HCT116 (cell line): ENCODE data around the gene DUSP2. TPM values are rescaled to one million over a fixed set of nuclear protein-coding genes. Genes with fewer than 3 reads are reported as not detected.

Source experiments
- ATAC-seq: fragments of 200-7000 bp; cut with Tn5 transposase; 2 replicates; pipeline ENCODE4 v1.9.1; 2020; ENCODE audit warnings: mild to moderate bottlenecking, moderate library complexity
- BruUV-seq: library from RNA; stranded (reverse); fragments of 400-500 nt; replicated peaks from 2 replicates; lab custom pipeline; 2021; lab: Mats Ljungman, UMichigan
- CTCF ChIA-PET: fragments of 300-600 bp; sonication (Branson Sonifier 250); formaldehyde crosslinking; loops from one replicate; lab custom pipeline; 2021; ENCODE audit warnings: antibody characterized with exemption; lab: Charles Lee
- POLR2A ChIA-PET: fragments of 300-600, 350-600 bp; sonication (Branson Sonifier 250); formaldehyde crosslinking; loops from one replicate; lab custom pipeline; 2021; ENCODE audit warnings: antibody characterized with exemption; lab: Charles Lee
- RAD21 ChIA-PET, 2 experiments: fragments of 300-600 bp; sonication (Branson Sonifier 250); formaldehyde crosslinking; loops; one replicate each; lab custom pipeline; 2023; ENCODE audit warnings: low total read pairs in 2 of 2; ENCODE audit not compliant: uncharacterized antibody in 2 of 2, unreplicated experiment in 2 of 2, low non-redundant PET in 1 of 2; lab: Charles Lee
- DNase-seq: peaks from one replicate; pipeline ENCODE4 v3.0.0-alpha.2; 2010; ENCODE audit warnings: low read depth, low spot score
- H2AFZ ChIP-seq: fragments of 200-600 bp; shearing (Covaris generic), sonication (generic); 2 replicates; pipeline ENCODE4 v1.6.1; 2017; ENCODE audit warnings: low read depth, mixed run types, mixed read lengths, antibody characterized with exemption, low read length; ENCODE audit not compliant: poor library complexity, severe bottlenecking
- H3K27ac ChIP-seq: 2 replicates; pipeline ENCODE4 v1.5.1; 2012; ENCODE audit warnings: low read depth, low read length
- H3K27me3 ChIP-seq: fragments of 200-600 bp; sonication (generic); 2 replicates; pipeline ENCODE4 v1.6.1; 2016; ENCODE audit warnings: mixed run types, low read length, mixed read lengths; ENCODE audit not compliant: insufficient read depth
- H3K36me3 ChIP-seq, 2 experiments: fragments of 200-500 bp in 1 of 2; fragments of 200-600 bp in 1 of 2; sonication (Bioruptor generic) in 1 of 2; sonication (generic) in 1 of 2; 2 replicates each; pipeline versions ENCODE4 v1.5.1 to v1.6.1; 2014 to 2016; ENCODE audit warnings: low read length in 2 of 2, inconsistent platforms in 1 of 2, mixed read lengths in 1 of 2, mixed run types in 1 of 2; ENCODE audit not compliant: insufficient read depth in 2 of 2, control insufficient read depth in 1 of 2
- H3K4me1 ChIP-seq, 2 experiments: fragments of 200-600 bp in 1 of 2; sonication (generic) in 1 of 2; 2 replicates each; pipeline versions ENCODE4 v1.5.1 to v1.6.1; 2012 to 2017; ENCODE audit warnings: low read length in 2 of 2, inconsistent platforms in 1 of 2, mild to moderate bottlenecking in 1 of 2, mixed read lengths in 1 of 2, mixed run types in 1 of 2, moderate library complexity in 1 of 2; ENCODE audit not compliant: insufficient read depth in 2 of 2, control insufficient read depth in 1 of 2
- H3K4me2 ChIP-seq: fragments of 200-600 bp; sonication (generic); 2 replicates; pipeline ENCODE4 v1.6.1; 2017; ENCODE audit warnings: mixed run types, low read length, mixed read lengths
- H3K4me3 ChIP-seq, 2 experiments: fragments of 200-600 bp in 1 of 2; sonication (generic) in 1 of 2; replicated peaks in 1 of 2; 2 replicates each; pipeline ENCODE4 v1.5.1; 2011 to 2016; ENCODE audit warnings: low read length in 2 of 2, control low read depth in 1 of 2, low read depth in 1 of 2, mild to moderate bottlenecking in 1 of 2, mixed read lengths in 1 of 2, mixed run types in 1 of 2
- H3K79me2 ChIP-seq: fragments of 200-600 bp; sonication (generic); 2 replicates; pipeline ENCODE4 v1.6.1; 2017; ENCODE audit warnings: mild to moderate bottlenecking, mixed run types, low read length, moderate library complexity, mixed read lengths; ENCODE audit not compliant: insufficient read depth
- H3K9ac ChIP-seq: fragments of 200-600 bp; sonication (generic); 2 replicates; pipeline ENCODE4 v1.6.1; 2016; ENCODE audit warnings: low read length, mixed read lengths
- H3K9me2 ChIP-seq: fragments of 200-600 bp; sonication (generic), shearing (Covaris generic); 2 replicates; pipeline ENCODE4 v1.6.1; 2017; ENCODE audit warnings: mixed run types, mild to moderate bottlenecking, moderate library complexity; ENCODE audit not compliant: insufficient read depth
- H3K9me3 ChIP-seq, 2 experiments: fragments of 200-500 bp in 1 of 2; fragments of 200-600 bp in 1 of 2; sonication (Bioruptor generic) in 1 of 2; sonication (generic) in 1 of 2; 2 replicates each; pipeline ENCODE4 v1.6.1; 2014 to 2017; ENCODE audit warnings: low read length in 2 of 2, mixed read lengths in 2 of 2, inconsistent platforms in 1 of 2, low read depth in 1 of 2, mild to moderate bottlenecking in 1 of 2, mixed run types in 1 of 2, moderate library complexity in 1 of 2; ENCODE audit not compliant: control insufficient read depth in 1 of 2, insufficient read depth in 1 of 2
- H4K20me1 ChIP-seq: fragments of 200-600 bp; sonication (generic), shearing (Covaris generic); 2 replicates; pipeline ENCODE4 v1.6.1; 2017; ENCODE audit warnings: mixed run types, mild to moderate bottlenecking, moderate library complexity; ENCODE audit not compliant: insufficient read depth
- ATF3 ChIP-seq: IDR thresholded peaks from 2 replicates; pipeline ENCODE4 v1.6.1; 2012
- FOSL1 ChIP-seq: IDR thresholded peaks from 2 replicates; pipeline ENCODE4 v1.6.1; 2012; ENCODE audit warnings: low read depth
- REST ChIP-seq: IDR thresholded peaks from 2 replicates; pipeline ENCODE4 v1.6.1; 2012; ENCODE audit warnings: low read depth
- SP1 ChIP-seq: IDR thresholded peaks from 2 replicates; pipeline ENCODE4 v1.6.1; 2012; ENCODE audit warnings: low read depth
- SRF ChIP-seq: IDR thresholded peaks from 2 replicates; pipeline ENCODE4 v1.6.1; 2012; ENCODE audit warnings: low read depth
- YY1 ChIP-seq: IDR thresholded peaks from 2 replicates; pipeline ENCODE4 v1.6.1; 2011; ENCODE audit warnings: low read length, low read depth, moderate library complexity, mild to moderate bottlenecking; ENCODE audit not compliant: insufficient replicate concordance; ENCODE audit errors: extremely low read depth
- ZNF274 ChIP-seq: fragments of 200-500 bp; sonication (Bioruptor generic); IDR thresholded peaks from 2 replicates; pipeline ENCODE4 v1.6.1; 2014; ENCODE audit warnings: mild to moderate bottlenecking, low read depth, low read length, inconsistent platforms
- intact Hi-C: fragments of 100-400 bp; cut with micrococcal nuclease; formaldehyde crosslinking; loops from 2 replicates; pipeline ENCODE4 v1.10.0; 2022
- total RNA-seq: library from RNA; stranded (reverse); gene quantifications from one replicate; pipeline ENCODE4 v1.2.1, GENCODE V29; 2021; ENCODE audit not compliant: unreplicated experiment

Gene DUSP2
- total RNA-seq, 1 experiment from 2014 or later: 24.5 TPM

- Histone ChIP-seq H3K9me2 (no peaks in the 10 kb centered on the region), H3K4me2 (no peak overlapping the region), H2AFZ (no peak overlapping the region), H4K20me1 (no peaks in the 10 kb centered on the region), H3K9me3 (no peaks in the 10 kb centered on the region), H3K9ac (no peak overlapping the region), H3K4me3 (no peak overlapping the region), H3K79me2 (no peaks in the 10 kb centered on the region), H3K27me3 (no peaks in the 10 kb centered on the region), H3K27ac (no peak overlapping the region), H3K36me3 (no peaks in the 10 kb centered on the region), H3K4me1 (peaks cover 0 to 3% of the 10 kb centered on the region in 2 experiments; a peak in 1 of 4 replicates)
- CTCF ChIA-PET: no interaction called here
- TF ChIP-seq FOSL1 (no peak), SRF (no peak), ATF3 (no peak), YY1 (no peak), SP1 (no peak), ZNF274 (no peak), REST (no peak)
- intact Hi-C loops: no loop called here
- RAD21 ChIA-PET: no interaction called here
- no peak for DNase-seq
- no peak for ATAC-seq
- POLR2A ChIA-PET: no interaction called here
- no TSS peak for BruUV-seq
These were observed 31.4 kb upstream of the DUSP2 start for GRCh38 chr2:96176661-96177060.
